HEK293T (cell line): ENCODE measurements around the gene ADAM23.

Experiments used
- BHLHE40 ChIP-seq: fragments of 450-650 bp; IDR thresholded peaks from 2 replicates; pipeline ENCODE4 v1.6.1; 2016; ENCODE audit warnings: mild to moderate bottlenecking, moderate library complexity, borderline replicate concordance
- FOXA1 ChIP-seq: fragments of 450-650 bp; IDR thresholded peaks from 2 replicates; pipeline ENCODE4 v1.6.1; 2016; ENCODE audit warnings: mild to moderate bottlenecking
- FOXK2 ChIP-seq: fragments of 450-650 bp; IDR thresholded peaks from 2 replicates; pipeline ENCODE4 v1.6.1; 2016; ENCODE audit warnings: mild to moderate bottlenecking
- LEF1 ChIP-seq: fragments of 450-650 bp; IDR thresholded peaks from 2 replicates; pipeline ENCODE4 v1.6.1; 2017; ENCODE audit warnings: mild to moderate bottlenecking, borderline replicate concordance
- PKNOX1 ChIP-seq: fragments of 450-650 bp; IDR thresholded peaks from 2 replicates; pipeline ENCODE4 v1.6.1; 2016
- SP1 ChIP-seq: fragments of 450-650 bp; IDR thresholded peaks from 2 replicates; pipeline ENCODE4 v1.6.1; 2017

- no peak for TF ChIP-seq FOXA1
- TF ChIP-seq LEF1, result no peak
- no peak for TF ChIP-seq FOXK2
- no peak for TF ChIP-seq BHLHE40
- TF ChIP-seq PKNOX1, result no peak
- TF ChIP-seq SP1, result no peak
Observed at GRCh38 chr2:206610451-206610850, 167.1 kb downstream of the ADAM23 start.
